Uterus (tissue), 2 donors: ENCODE results near the gene LYPD3.

Experiments
- POLR2A ChIP-seq, 2 donors: fragments of 450-650 bp; IDR thresholded peaks; one replicate each; pipeline ENCODE4 v1.6.1; 2016; ENCODE audit warnings: antibody characterized with exemption in 2 of 2, mild to moderate bottlenecking in 1 of 2, moderate library complexity in 1 of 2
- TF ChIP-seq, protein P1 (sequence below), 4 experiments: fragments of 200-600 bp in 2 of 4; fragments of 450-650 bp in 2 of 4; sonication (generic) in 2 of 4; IDR thresholded peaks; one replicate each; pipeline ENCODE4 v1.5.1; 2016 to 2019; ENCODE audit warnings: antibody characterized with exemption in 4 of 4, mild to moderate bottlenecking in 2 of 4, moderate library complexity in 1 of 4

DNA sequence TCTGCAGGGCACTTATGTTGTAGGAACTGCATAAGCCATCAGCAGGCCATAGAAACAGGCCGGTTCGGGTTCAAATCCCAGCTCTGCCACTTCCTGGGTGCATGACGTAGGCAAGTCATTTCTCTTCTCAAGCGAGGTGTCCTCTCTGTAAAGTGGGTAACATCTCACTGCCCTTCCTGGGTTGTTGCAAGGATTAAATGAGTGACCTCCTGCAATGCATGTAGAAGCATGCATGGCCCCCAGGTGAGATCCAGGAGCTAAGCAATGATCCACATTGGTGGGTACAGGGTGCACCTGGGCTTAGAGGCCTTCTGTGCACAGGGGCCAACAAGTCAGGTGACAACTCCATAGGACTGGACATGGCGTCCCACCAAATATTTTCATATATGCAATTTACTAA is 25.4 kb upstream of the LYPD3 start:
- TF ChIP-seq POLR2A (IDR thresholded peaks at IDR 0.05), result no peak
- TF ChIP-seq, protein P1, sequence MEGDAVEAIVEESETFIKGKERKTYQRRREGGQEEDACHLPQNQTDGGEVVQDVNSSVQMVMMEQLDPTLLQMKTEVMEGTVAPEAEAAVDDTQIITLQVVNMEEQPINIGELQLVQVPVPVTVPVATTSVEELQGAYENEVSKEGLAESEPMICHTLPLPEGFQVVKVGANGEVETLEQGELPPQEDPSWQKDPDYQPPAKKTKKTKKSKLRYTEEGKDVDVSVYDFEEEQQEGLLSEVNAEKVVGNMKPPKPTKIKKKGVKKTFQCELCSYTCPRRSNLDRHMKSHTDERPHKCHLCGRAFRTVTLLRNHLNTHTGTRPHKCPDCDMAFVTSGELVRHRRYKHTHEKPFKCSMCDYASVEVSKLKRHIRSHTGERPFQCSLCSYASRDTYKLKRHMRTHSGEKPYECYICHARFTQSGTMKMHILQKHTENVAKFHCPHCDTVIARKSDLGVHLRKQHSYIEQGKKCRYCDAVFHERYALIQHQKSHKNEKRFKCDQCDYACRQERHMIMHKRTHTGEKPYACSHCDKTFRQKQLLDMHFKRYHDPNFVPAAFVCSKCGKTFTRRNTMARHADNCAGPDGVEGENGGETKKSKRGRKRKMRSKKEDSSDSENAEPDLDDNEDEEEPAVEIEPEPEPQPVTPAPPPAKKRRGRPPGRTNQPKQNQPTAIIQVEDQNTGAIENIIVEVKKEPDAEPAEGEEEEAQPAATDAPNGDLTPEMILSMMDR (IDR thresholded peaks at IDR 0.05), result no peak
